GM12891 (cell line): ENCODE measurements around the gene EIPR1.

Source experiments
- POLR2A ChIP-seq: IDR thresholded peaks from 2 replicates; pipeline ENCODE4 v1.6.1; 2011; ENCODE audit warnings: low read depth, low read length, control low read depth
- TAF1 ChIP-seq: IDR thresholded peaks from 2 replicates; pipeline ENCODE4 v1.6.1; 2011; ENCODE audit warnings: low read depth, low read length, control low read depth

- TF ChIP-seq TAF1: no peak
- no peak for TF ChIP-seq POLR2A
Measured at GRCh38 chr2:3404349-3404894, 26.8 kb upstream of the EIPR1 start.
